Upper lobe of left lung (tissue), 6 donors: Measurements from ENCODE around the gene KRT12. TPM values are rescaled to one million over a fixed set of nuclear protein-coding genes. Genes with fewer than 3 reads are reported as not detected.

ENCODE experiments used
- ATAC-seq, 2 donors: fragments of 200-7000 bp; cut with Tn5 transposase; one replicate each; pipeline ENCODE4 v1.9.1; 2022; ENCODE audit warnings: mild to moderate bottlenecking in 2 of 2, moderate library complexity in 2 of 2; ENCODE audit not compliant: low FRiP score in 2 of 2
- DNase-seq, 2 donors: peaks; one replicate each; pipeline ENCODE4 v3.0.0-alpha.2; 2019 to 2020
- H3K27ac ChIP-seq, 4 donors: fragments of 200-600 bp; sonication (generic); one replicate each; pipeline ENCODE4 v1.5.1; 2016 to 2019
- H3K27me3 ChIP-seq, 4 donors: fragments of 200-600 bp; sonication (generic); one replicate each; pipeline ENCODE4 v1.5.1; 2017 to 2019
- H3K36me3 ChIP-seq, 4 donors: fragments of 200-600 bp; sonication (generic); one replicate each; pipeline ENCODE4 v1.5.1; 2016 to 2019
- H3K4me1 ChIP-seq, 4 donors: fragments of 200-600 bp; sonication (generic); one replicate each; pipeline ENCODE4 v1.5.1; 2018 to 2019
- H3K4me3 ChIP-seq, 4 donors: fragments of 200-600 bp; sonication (generic); one replicate each; pipeline ENCODE4 v1.5.1; 2017 to 2019; ENCODE audit warnings: mild to moderate bottlenecking in 2 of 4, moderate library complexity in 1 of 4
- H3K9me3 ChIP-seq, 4 donors: fragments of 200-600 bp; sonication (generic); one replicate each; pipeline ENCODE4 v1.5.1; 2018 to 2019
- CTCF ChIP-seq, 6 experiments: fragments of 450-650 bp in 4 of 6; fragments of 200-600 bp in 2 of 6; sonication (generic) in 2 of 6; IDR thresholded peaks; one replicate each; pipeline ENCODE4 v1.5.1; 2016 to 2019; ENCODE audit warnings: antibody characterized with exemption in 6 of 6
- EP300 ChIP-seq, 4 donors: sonication (generic); formaldehyde crosslinking; IDR thresholded peaks; one replicate each; pipeline ENCODE4 v1.5.1; 2017; ENCODE audit warnings: antibody characterized with exemption in 4 of 4, control low read depth in 2 of 4
- POLR2A ChIP-seq, 4 donors: fragments of 450-650 bp; IDR thresholded peaks; one replicate each; pipeline ENCODE4 v1.5.1; 2016 to 2017; ENCODE audit warnings: antibody characterized with exemption in 4 of 4, mild to moderate bottlenecking in 2 of 4
- POLR2AphosphoS5 ChIP-seq, 2 donors: sonication (generic); formaldehyde crosslinking; IDR thresholded peaks; one replicate each; pipeline ENCODE4 v1.5.1; 2017; ENCODE audit warnings: antibody characterized with exemption in 2 of 2
- WGBS, 2 donors: methylation state at CpG; one replicate each; pipeline ENCODE4 v1.1.5; 2017 to 2018; 5-methylcytosine and 5-hydroxymethylcytosine counted together
- total RNA-seq, 6 donors: library from RNA; depleted of rRNA in 4 of 6; stranded (reverse); fragments of >200 nt in 4 of 6; gene quantifications; one replicate each; pipeline versions ENCODE4 v1.1.0 to v1.2.1, GENCODE V29; 2016 to 2021
- donor health status: DM: no; HTN: no; CAD: no; lungs with moderate emphysema.
- donor health status: DM: no; HTN: yes; CAD: no; lungs with severe emphysema.

KRT12 gene
- total RNA-seq, 6 donors from 2014 or later = not detected

DNA sequence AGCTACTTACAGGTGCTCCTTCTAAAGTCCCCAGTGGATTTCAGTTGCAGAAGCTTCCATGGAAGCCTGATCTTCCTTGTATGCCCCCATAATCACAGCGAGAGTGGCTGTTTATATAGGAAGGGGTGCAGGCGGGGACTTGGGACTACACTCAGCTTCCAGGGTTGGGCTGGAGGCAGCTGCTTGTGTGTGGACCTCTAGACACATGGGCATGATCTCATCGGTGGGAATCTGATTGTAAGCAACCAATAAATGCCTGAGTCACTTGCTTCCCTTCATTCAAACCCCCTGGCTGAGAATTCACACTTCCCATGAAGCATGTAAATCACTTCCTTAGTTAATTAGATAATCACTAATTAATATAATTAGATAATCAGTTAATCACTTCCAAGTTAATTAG, 19.1 kb upstream of the KRT12 start:
- WGBS, 2 donors = 71 to 86% methylated on average over 1 to 3 of the region's 3 CpGs
- Histone ChIP-seq H3K36me3 (no peaks in the 10 kb centered on the region), H3K4me3 (no peak overlapping the region), H3K27ac (no peak overlapping the region), H3K4me1 (peaks cover 0 to 3% (median 0%) of the 10 kb centered on the region in 4 donors), H3K9me3 (no peaks in the 10 kb centered on the region), H3K27me3 (no peaks in the 10 kb centered on the region)
- no peak for DNase-seq
- TF ChIP-seq POLR2A (IDR thresholded peaks at IDR 0.05) (no peak), EP300 (IDR thresholded peaks at IDR 0.05) (no peak)
- no peak for ATAC-seq

DNA sequence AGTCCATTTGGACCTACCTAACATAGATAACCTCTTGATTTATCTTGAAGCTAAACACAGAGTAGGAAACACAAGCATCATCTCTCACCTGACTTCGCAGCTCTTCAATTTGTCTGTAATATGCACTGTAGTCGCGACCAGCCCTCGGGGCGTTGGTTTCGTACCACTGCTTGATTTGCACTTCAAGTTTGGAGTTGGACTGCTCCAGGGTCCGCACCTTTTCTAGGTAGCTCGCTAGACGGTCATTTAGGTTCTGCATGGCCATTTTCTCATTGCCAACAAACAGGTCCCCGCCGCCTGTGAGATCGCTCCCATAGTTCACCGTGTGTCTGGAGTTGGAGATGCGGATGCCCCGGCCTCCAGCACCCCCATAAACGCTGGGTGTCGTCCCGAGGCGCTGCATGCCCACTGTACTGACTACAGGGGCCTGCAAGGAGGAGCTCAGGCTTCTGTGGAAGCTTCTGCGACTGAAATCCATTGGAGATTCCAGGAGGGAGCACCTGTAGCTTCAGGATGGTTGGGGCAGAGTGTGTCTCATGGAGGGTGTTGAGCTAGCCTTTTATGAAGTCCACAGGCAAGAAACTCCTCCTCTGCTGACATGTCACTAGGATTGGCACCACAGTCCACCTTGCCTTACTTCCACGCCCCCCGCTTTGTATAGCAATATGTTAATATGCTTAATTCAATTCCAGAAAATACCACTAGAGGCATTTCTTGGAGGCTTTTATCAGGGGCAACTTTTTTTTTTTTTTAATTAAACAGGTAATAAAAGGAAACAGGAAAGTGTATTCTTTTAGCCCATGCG, 17.9 kb upstream of the KRT12 start, which contains the start of gene KRT20:
Gene KRT20 (minus strand): TSS at position 535 of the 805 bp plus-strand sequence. CDS start 57 bp downstream, at position 478.
- DNase-seq (peak in 1 of 2 donors; percentile 30), ATAC-seq (peak in 1 of 2 donors; percentile 26)
- no peak for TF ChIP-seq POLR2AphosphoS5 (IDR thresholded peaks at IDR 0.05)
- no peak for TF ChIP-seq POLR2A (IDR thresholded peaks at IDR 0.05)
- no peak for TF ChIP-seq CTCF (IDR thresholded peaks at IDR 0.05)
- TF ChIP-seq EP300 (IDR thresholded peaks at IDR 0.05) = no peak
- Histone ChIP-seq H3K36me3 (no peaks in the 10 kb centered on the region), H3K27me3 (no peaks in the 10 kb centered on the region), H3K27ac (no peak within 1 kb of the TSS), H3K4me1 (peaks cover 0 to 3% (median 0%) of the 10 kb centered on the region in 4 donors), H3K9me3 (no peaks in the 10 kb centered on the region), H3K4me3 (no peak within 1 kb of the TSS)
- 88 to 90% methylated on average over 19 to 23 of the region's 23 CpGs for WGBS, 2 donors

DNA sequence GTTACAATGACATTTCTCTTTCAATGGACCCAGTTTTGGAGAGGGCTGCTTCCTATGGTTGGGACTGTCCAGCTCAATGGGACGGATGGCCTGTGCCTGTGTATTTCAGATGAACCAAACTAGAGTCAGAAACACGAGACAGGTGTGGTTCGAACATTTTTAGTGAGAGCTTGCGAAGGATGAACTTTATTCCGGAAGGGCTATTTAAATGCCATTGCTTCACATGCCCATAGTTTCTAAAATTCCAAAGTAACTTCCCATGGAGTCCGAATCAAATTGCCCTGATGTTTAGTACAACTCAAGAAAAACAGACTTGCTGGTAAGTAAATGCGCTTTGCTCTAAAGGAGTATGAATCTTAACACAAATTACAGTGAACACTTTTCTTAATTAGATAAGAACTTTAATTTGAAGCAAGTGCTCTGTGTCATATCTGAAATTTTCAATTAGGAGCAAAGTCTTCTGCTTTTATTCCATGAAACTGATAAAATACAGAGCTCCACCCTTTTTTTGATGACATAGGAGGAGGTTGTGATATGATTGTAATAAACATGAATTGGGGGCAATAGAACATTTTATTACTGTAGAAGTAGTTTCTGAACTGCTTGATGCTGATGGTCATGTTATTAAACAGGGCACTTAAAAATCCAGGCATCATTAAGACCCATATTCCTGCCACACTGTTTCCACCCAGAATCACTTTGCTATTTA, 16.8 kb upstream of the KRT12 start:
- no peak for TF ChIP-seq POLR2A (IDR thresholded peaks at IDR 0.05)
- TF ChIP-seq POLR2AphosphoS5 (IDR thresholded peaks at IDR 0.05) = no peak
- TF ChIP-seq EP300 (IDR thresholded peaks at IDR 0.05) = no peak
- no peak for TF ChIP-seq CTCF (IDR thresholded peaks at IDR 0.05)
- 92 to 93% methylated on average over 7 of the region's 7 CpGs for WGBS, 2 donors
- no peak overlapping the region for H3K27ac ChIP-seq
- no peaks in the 10 kb centered on the region for H3K27me3 ChIP-seq
- no peak for ATAC-seq
- H3K4me3 ChIP-seq = no peak overlapping the region
- H3K36me3 ChIP-seq = no peaks in the 10 kb centered on the region
- no peaks in the 10 kb centered on the region for H3K9me3 ChIP-seq
- DNase-seq = no peak
- H3K4me1 ChIP-seq = peaks cover 0 to 3% (median 0%) of the 10 kb centered on the region in 4 donors

- WGBS, 2 donors = 84 to 88% methylated on average over 1 of the region's 1 CpG
- ATAC-seq (no peak), DNase-seq (no peak)
- no peaks in the 10 kb centered on the region for H3K36me3 ChIP-seq
- no peak overlapping the region for H3K4me3 ChIP-seq
- peaks cover 0 to under 1% (median 0%) of the 10 kb centered on the region in 4 donors for H3K4me1 ChIP-seq
- no peaks in the 10 kb centered on the region for H3K27me3 ChIP-seq
- H3K27ac ChIP-seq = no peak overlapping the region
- H3K9me3 ChIP-seq = no peaks in the 10 kb centered on the region
- no peak for TF ChIP-seq CTCF (IDR thresholded peaks at IDR 0.05)
- TF ChIP-seq EP300 (IDR thresholded peaks at IDR 0.05) = no peak
- no peak for TF ChIP-seq POLR2A (IDR thresholded peaks at IDR 0.05)
- no peak for TF ChIP-seq POLR2AphosphoS5 (IDR thresholded peaks at IDR 0.05)
Observed at GRCh38 chr17:40883031-40883430, 16.0 kb upstream of the KRT12 start.

GRCh38 chr17:40879026-40879425, 12.0 kb upstream of the KRT12 start:
- WGBS, 2 donors = 50 to 92% methylated on average over 1 of the region's 1 CpG
- Histone ChIP-seq H3K4me1 (no peaks in the 10 kb centered on the region), H3K9me3 (no peaks in the 10 kb centered on the region), H3K27ac (no peak overlapping the region), H3K27me3 (no peaks in the 10 kb centered on the region), H3K36me3 (no peaks in the 10 kb centered on the region), H3K4me3 (no peak overlapping the region)
- TF ChIP-seq POLR2AphosphoS5 (IDR thresholded peaks at IDR 0.05) (no peak), EP300 (IDR thresholded peaks at IDR 0.05) (no peak), CTCF (IDR thresholded peaks at IDR 0.05) (no peak)
- ATAC-seq = no peak
- DNase-seq = no peak
